ENCODE results near the gene AKAP12. TPM values are rescaled to one million over a fixed set of nuclear protein-coding genes. Genes with fewer than 3 reads are reported as not detected.

Gene AKAP12
- total RNA-seq, 1 donor from 2014 or later, result 81.3 TPM

GRCh38 chr6:151389618-151390275, 150.0 kb downstream of the AKAP12 start:
- Histone ChIP-seq H3K9ac (peak overlapping the region; percentile 87), H4K20me1 (ENCODE audit: low read depth) (peaks cover 31% of the 10 kb centered on the region), H3K4me2 (peak overlapping the region; percentile 90), H3F3A (ENCODE audit: low read depth) (peaks cover 51% of the 10 kb centered on the region), H3K79me2 (ENCODE audit: low read depth) (peaks cover 83% of the 10 kb centered on the region), H3K27me3 (no peaks in the 10 kb centered on the region), H3K36me3 (no peaks in the 10 kb centered on the region), H3K4me3 (peak overlapping the region; percentile 99), H3K27ac (peak overlapping the region; percentile 99), H3K9me3 (ENCODE audit: low read depth) (no peaks in the 10 kb centered on the region), H3K4me1 (peaks cover 24% of the 10 kb centered on the region), H2AFZ (replicated peaks) (peak overlapping the region; percentile 58)
- Mint-ChIP-seq H3K27ac (peak overlapping the region; percentile 98), H3K27me3 (ENCODE audit: insufficient read depth, low read depth) (peaks cover 8% of the 10 kb centered on the region), H3K4me3 (peak overlapping the region; percentile 96), H3K4me1 (peaks cover 40% of the 10 kb centered on the region), H3K36me3 (peaks cover 8% of the 10 kb centered on the region), H3K9me3 (no peaks in the 10 kb centered on the region)
- DNase-seq (ENCODE audit: low spot score), result peak; percentile 72
- no peak for TF ChIP-seq EZH2 (IDR thresholded peaks at IDR 0.05)
- TF ChIP-seq CTCF (IDR thresholded peaks at IDR 0.05), result no peak
- no peak for TF ChIP-seq EZH2phosphoT487 (IDR thresholded peaks at IDR 0.05)

GRCh38 chr6:151390276-151390850, 150.6 kb downstream of the AKAP12 start:
- peaks cover 8% of the 10 kb centered on the region for H3K27me3 Mint-ChIP-seq (ENCODE audit: insufficient read depth, low read depth)
- H3K27ac Mint-ChIP-seq, result no peak overlapping the region
- peaks cover 51% of the 10 kb centered on the region for H3F3A ChIP-seq (ENCODE audit: low read depth)
- H3K9ac ChIP-seq, result peak overlapping the region; percentile 91
- peaks cover 83% of the 10 kb centered on the region for H3K79me2 ChIP-seq (ENCODE audit: low read depth)
- peaks cover 37% of the 10 kb centered on the region for H4K20me1 ChIP-seq (ENCODE audit: low read depth)
- peaks cover 13% of the 10 kb centered on the region for H3K36me3 Mint-ChIP-seq
- H3K9me3 ChIP-seq (ENCODE audit: low read depth), result no peaks in the 10 kb centered on the region
- TF ChIP-seq CTCF (IDR thresholded peaks at IDR 0.05) (no peak), EZH2phosphoT487 (IDR thresholded peaks at IDR 0.05) (no peak), EZH2 (IDR thresholded peaks at IDR 0.05) (no peak)
- no peaks in the 10 kb centered on the region for H3K27me3 ChIP-seq
- H3K4me1 Mint-ChIP-seq, result peaks cover 43% of the 10 kb centered on the region
- peak overlapping the region; percentile 99 for H3K27ac ChIP-seq
- peaks cover 24% of the 10 kb centered on the region for H3K4me1 ChIP-seq
- H3K36me3 ChIP-seq, result no peaks in the 10 kb centered on the region
- H3K4me3 ChIP-seq, result peak overlapping the region; percentile 99
- no peak overlapping the region for H2AFZ ChIP-seq (replicated peaks)
- no peaks in the 10 kb centered on the region for H3K9me3 Mint-ChIP-seq
- peak overlapping the region; percentile 79 for H3K4me3 Mint-ChIP-seq
- peak overlapping the region; percentile 99 for H3K4me2 ChIP-seq
- DNase-seq (ENCODE audit: low spot score), result peak; percentile 100

- peaks cover 83% of the 10 kb centered on the region for H3K79me2 ChIP-seq (ENCODE audit: low read depth)
- peak; percentile 85 for DNase-seq (ENCODE audit: low spot score)
- no peaks in the 10 kb centered on the region for H3K9me3 ChIP-seq (ENCODE audit: low read depth)
- peak overlapping the region; percentile 99 for H3K27ac ChIP-seq
- H3K36me3 Mint-ChIP-seq, result peaks cover 14% of the 10 kb centered on the region
- no peak overlapping the region for H3K27ac Mint-ChIP-seq
- peak overlapping the region; percentile 99 for H3K4me3 ChIP-seq
- peaks cover 51% of the 10 kb centered on the region for H3F3A ChIP-seq (ENCODE audit: low read depth)
- H3K27me3 Mint-ChIP-seq (ENCODE audit: insufficient read depth, low read depth), result peaks cover 8% of the 10 kb centered on the region
- no peak overlapping the region for H2AFZ ChIP-seq (replicated peaks)
- H3K27me3 ChIP-seq, result no peaks in the 10 kb centered on the region
- TF ChIP-seq EZH2 (IDR thresholded peaks at IDR 0.05) (no peak), CTCF (IDR thresholded peaks at IDR 0.05) (no peak), EZH2phosphoT487 (IDR thresholded peaks at IDR 0.05) (no peak)
- peak overlapping the region; percentile 99 for H3K4me2 ChIP-seq
- peaks cover 43% of the 10 kb centered on the region for H4K20me1 ChIP-seq (ENCODE audit: low read depth)
- H3K9ac ChIP-seq, result peak overlapping the region; percentile 91
- H3K36me3 ChIP-seq, result no peaks in the 10 kb centered on the region
- no peaks in the 10 kb centered on the region for H3K9me3 Mint-ChIP-seq
- peaks cover 45% of the 10 kb centered on the region for H3K4me1 Mint-ChIP-seq
- peaks cover 24% of the 10 kb centered on the region for H3K4me1 ChIP-seq
- peak overlapping the region; percentile 90 for H3K4me3 Mint-ChIP-seq
These were observed 151.2 kb downstream of the AKAP12 start for GRCh38 chr6:151390851-151391470.
